Measurements from ENCODE around the gene QRFP.

QRFP gene

GRCh38 chr9:130903194-130904069 is 6.8 kb upstream of the QRFP start:
- DNase-seq = no peak

DNA sequence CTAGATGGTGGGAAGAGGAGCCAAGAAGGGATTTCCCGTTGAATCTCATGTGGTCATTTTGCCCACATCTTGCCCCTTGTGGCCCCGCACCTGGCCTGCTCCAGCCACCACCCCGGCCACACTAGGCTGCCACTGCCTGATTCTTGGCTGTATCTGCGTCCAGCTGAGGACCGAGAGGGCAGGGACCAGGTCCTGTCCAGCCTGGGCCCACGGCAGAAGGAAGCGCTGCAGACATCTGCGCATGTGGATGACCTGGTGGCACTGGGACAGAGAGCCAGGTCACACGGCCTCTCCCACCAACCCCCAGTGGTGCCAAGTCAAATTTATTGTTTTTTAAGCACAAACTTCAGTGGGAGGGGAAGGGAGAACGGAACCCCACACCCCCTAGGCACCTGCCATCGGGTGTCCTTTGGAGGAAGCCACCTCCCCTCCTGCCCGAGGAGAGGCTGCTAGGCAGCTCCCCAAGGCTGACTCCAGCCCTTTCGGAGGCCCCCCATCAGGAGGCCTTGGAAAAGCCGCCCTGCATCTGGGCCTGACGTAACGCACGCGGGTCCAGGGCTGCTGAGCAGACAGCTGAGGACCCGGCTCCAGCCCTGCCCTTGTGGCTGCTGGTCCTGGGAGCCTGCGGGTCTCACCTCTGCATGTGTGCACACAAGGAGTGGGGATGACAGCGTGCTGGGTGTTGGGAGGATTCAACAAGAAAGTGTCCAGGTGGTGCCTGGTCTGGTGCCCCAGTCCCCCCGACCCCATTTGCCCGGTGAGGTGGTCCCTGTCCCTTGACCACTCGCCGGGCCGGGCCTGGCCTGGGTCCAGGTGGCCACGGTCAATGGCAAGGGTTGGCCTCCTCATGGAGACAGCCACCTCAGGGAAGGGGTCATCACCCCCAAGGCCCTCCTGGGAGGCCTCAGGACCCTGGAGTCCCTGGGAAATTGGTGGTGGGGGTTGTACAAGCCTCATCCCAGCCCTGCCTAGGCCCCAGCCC is 5.9 kb upstream of the QRFP start:
- no peak for DNase-seq

DNA sequence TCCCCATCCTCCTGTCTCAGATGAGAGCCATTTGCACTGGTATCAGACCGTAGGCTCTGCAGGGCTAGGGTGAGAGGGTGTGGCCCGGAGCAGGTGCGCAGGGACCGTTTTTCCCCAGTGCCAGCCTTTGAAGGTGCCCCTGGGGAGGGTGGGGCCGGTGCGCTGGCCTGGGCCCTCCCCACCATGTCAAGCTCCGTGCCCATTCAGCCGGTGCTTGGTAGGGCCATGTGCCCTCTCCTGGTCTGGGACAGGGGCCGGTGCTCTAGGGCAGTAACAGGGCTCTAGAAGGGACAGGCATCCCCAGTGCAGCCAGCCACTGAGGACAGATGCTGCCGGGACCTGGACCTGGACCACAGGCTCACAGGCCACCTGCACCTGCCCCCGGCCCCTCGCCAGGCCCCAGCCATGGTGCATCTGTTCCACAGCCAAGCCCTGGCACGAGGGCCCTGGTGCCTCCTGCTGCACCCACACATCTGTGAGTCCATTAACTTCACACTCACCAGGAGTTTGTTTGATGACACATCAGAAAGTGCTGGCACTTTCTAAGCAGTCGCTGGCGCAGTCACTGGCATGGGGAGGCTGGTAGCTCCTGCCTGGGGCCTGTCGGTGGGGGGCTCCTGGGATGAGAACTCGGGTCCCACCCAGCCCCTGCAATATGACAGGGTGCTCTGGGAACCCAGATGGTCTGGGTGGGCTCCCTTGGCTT is 5.0 kb upstream of the QRFP start:
- DNase-seq = no peak

GRCh38 chr9:130900701-130901497 is 4.3 kb upstream of the QRFP start:
- DNase-seq = no peak

GRCh38 chr9:130899051-130899748 is 2.6 kb upstream of the QRFP start:
- no peak for DNase-seq

GRCh38 chr9:130898552-130898852 is 1.9 kb upstream of the QRFP start:
- DNase-seq = no peak

DNA sequence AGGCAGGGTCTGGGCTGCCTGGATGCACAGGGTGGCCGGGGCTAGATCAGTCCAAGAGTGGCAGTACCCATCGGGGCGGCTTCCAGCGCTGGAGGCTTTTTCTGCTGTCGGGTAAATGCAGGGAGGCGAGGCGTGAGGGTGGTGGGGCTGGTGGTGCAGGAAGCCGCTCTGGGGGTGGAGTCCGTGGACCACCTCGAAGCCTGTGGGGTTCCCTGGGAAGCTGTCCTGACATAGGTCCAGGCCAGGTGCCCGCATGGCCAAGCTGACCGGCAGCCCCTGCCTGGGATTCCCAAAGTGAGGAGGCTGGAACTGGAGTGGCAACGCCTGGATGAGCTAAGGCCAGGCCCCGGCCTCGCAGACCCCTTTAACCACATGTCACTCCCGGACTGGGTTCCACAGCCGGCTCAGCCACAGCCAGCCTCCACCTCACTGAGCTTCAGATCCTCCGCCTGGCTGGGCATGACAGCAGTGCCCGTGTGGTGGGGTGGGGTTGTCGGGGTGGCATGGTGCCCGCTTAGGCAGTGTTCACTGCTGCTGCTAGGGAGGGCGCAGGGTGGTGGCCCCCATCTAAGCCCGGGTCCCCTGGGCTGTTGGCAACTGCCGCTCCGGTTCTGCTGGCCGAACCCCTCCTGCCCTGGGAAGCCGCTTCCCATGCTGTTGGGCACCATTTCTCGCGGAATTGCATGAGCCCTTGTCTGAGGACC is 1.4 kb upstream of the QRFP start:
- DNase-seq = no peak

GRCh38 chr9:130897105-130897751 is 616 bp upstream of the QRFP start:
- no peak for DNase-seq

GRCh38 chr9:130895481-130896232 is 955 bp downstream of the QRFP start:
- no peak for DNase-seq

DNA sequence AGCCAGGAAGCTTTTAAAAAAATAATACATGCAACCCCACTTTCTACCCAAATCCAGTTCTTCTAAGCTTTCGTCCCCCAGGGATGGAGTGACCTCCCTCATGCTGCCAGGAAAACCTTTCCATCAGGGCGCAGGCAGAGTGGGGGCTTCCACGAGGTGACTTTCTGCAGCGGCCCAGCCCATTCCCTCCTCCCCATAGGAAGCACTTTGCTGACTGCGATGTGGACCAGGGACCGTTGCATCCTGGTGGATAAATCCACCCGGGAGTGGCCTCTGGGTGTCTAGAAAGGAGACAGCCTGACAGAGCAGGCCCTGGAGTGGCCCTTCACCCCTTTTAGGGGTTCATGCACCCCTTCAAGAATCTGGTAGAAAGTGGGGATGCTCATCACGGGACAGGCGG is 1.6 kb downstream of the QRFP start:
- no peak for DNase-seq

DNA sequence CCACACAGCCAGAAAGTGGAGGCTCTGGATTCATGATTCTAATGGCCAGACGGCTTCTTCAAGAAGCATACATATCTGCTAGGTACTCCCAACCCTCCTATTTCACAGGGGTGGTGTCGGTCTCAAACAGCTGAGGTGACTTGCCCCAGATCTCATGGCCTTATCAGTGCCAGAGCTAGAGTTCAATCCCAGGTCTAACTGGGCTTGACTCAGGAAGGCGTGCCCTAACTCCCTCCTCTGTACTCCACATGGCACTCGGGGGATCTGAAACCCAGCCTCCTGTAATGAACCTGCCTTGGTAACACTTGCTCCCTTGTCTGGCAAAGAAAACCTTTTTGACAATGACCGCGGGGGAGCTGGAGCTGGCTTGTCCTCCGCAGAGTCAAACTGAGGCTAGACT is 2.1 kb downstream of the QRFP start:
- DNase-seq = no peak

GRCh38 chr9:130893341-130894101 is 3.1 kb downstream of the QRFP start:
- no peak for DNase-seq

DNA sequence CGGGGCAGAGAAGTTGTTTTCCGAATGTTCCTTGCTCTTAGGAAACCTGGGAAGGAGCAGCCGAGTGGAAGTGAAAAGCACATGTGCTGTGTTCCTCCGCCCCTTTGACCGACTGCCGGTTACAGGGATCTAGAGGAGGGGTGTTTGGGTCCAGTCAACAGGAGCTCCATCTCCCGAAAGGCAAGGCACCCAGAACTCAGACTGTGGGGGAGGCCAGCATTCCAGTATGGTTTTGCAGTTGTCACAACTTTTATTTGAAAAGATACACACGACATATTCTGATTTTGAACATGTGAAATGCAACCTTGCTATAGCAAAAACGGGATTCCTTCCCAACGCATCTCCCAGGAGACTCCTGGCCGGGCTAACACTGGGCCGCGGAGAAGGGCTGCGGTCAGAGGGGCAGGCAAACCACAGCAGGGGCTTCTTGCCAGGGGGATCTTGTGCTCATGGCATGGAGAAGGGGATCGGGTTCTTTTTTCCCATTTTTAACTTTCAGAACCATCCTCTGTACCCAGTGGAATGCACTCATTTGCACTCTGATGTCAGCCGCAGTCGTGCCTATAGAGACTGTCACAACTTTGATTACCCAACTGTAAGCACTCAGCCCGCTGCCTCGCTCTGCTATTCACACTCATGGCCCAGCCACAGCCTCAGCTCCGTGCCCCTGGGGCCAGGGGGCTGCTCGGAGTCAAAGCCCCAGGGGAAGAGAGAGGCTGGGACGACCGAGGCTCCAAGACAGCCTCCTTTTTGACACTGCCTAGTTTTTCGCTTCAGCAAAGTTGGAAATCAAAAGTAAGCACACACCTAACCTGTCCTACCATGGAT is 3.9 kb downstream of the QRFP start:
- no peak for DNase-seq

- DNase-seq = no peak
Observed at GRCh38 chr9:130891688-130892476, 4.7 kb downstream of the QRFP start.

DNA sequence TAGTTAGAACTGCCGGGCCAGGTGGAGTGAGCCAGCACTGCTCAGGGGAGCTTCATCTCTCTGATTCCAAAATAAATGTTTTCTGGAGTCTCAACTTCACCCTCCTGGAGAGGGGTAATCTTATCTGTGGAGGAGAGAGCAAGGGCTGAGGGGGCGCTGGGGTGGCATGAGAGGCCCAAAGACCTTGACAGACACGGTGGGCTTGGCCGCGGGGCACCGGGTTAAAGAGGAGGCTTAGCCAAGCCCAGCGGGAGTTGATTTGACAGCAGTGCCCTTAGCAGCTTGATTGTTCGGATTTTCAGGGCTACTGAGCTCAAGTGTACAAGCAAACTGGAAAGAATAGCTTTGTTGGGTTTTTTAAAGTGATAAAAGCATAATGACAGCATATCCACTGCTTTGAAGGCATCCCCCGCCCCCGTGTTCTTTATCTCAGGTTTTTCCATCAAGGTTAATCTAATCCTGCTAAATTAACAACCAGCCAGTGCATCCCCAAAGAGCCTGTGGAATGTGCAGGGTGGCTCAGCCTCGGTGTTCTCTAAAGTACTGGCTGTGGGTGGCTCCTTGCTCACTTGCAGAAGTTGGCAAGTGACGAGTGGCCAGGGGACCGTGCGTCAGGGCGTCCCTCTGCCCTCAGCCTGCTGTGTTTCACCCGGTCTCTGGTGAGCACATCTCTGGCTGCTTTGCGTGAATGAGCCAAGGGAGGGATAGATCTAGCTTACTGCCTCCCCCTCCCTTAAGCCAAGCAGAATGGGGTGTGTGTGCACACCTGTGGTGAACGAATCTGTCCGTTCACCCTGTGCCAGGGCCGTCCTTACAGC is 5.5 kb downstream of the QRFP start:
- DNase-seq = no peak

DNA sequence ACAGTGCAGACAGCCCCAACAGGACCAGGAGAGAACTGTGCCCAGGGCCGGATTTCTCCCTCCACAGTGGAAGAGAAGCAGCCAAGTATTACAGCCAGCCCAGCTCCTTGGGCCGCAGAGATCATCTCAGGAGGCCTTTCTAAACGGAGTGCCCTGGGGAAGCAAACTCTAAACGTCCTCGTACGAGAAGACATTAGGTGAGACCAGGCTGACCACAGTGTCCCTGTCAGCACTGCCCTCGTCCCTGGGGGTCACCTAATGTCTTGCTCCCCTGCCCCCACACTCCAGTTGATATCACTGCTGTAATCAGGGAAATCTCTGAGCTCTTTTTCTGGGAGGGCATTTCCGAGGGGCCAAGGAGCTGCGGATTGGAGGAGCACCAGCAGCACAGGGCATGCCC is 6.5 kb downstream of the QRFP start:
- no peak for DNase-seq

Measured in NCI-H226 (cell line).